Measurements from ENCODE around the gene EMC8.
"Not testable (repeated sequence)": the region's sequence is repeated elsewhere in the genome, so short reads cannot be mapped to it uniquely, and the experiment has no call there.

The EMC8 gene

DNA sequence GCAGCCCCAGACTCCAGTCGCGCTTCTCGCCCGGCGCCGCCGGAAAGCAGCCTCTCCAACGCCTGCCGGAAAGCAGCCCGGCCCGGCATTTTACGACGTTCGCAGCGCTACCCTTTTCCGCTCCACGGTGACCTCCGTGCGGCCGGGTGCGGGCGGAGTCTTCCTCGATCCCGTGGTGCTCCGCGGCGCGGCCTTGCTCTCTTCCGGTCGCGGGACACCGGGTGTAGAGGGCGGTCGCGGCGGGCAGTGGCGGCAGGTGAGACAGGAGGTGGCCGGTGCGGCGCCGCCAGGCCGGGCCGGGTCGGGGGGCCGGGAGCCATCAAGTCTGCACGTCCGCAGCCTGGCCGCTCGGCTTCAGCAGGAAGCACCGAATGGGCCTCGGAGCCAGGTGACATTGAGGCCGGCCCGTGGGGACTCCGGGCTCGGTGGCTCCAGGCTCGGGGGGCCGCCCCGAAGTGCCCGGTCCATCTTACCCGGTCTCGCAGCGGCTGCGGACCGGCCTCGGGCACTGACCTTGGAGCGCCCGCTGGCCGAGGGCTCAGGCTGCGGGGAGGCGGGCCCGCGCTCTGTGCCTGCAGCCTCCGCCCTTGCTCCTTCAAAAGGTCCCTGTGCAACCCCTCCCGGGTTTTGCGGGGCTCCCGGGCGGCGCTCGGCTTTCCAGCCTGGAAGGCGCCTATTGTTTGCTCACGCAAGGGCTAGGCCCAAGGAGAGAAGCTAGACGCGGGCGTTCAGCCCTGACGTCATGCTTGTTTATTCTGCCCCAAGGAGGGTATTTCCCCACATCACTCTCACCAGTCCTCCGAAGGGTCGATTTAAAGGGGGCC is at the start of gene EMC8, which contains the start of gene COX4I1:
Gene EMC8 (minus strand): TSS at position 48 of the 824 bp plus-strand sequence. CDS start 249 bp downstream, outside the sequence.
Gene COX4I1 (plus strand): TSS at position 199 of the 824 bp plus-strand sequence. CDS start 1,511 bp downstream, outside the sequence.
- peak; percentile 92 for DNase-seq (ENCODE audit: low spot score)

DNA sequence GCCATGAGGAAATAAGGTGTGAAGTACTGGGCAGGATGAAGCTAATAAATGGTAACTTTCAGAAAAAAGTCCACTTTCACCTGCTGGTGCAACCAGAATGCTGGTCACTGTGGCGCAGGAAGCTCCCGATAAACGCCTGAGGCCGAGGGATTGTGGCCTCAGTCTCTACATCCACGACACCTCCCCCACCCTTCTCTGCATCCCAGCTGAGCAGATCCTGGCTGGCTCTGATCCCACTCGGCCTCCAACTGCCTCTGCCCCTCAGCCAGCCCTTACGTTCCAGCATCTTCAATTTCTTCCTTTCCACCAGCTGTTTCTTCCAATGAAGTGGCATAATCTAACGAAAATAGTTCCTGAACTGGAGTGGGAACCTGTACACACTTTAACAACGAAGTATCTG is 49.6 kb upstream of the EMC8 start:
- DNase-seq (ENCODE audit: low spot score): no peak

DNA sequence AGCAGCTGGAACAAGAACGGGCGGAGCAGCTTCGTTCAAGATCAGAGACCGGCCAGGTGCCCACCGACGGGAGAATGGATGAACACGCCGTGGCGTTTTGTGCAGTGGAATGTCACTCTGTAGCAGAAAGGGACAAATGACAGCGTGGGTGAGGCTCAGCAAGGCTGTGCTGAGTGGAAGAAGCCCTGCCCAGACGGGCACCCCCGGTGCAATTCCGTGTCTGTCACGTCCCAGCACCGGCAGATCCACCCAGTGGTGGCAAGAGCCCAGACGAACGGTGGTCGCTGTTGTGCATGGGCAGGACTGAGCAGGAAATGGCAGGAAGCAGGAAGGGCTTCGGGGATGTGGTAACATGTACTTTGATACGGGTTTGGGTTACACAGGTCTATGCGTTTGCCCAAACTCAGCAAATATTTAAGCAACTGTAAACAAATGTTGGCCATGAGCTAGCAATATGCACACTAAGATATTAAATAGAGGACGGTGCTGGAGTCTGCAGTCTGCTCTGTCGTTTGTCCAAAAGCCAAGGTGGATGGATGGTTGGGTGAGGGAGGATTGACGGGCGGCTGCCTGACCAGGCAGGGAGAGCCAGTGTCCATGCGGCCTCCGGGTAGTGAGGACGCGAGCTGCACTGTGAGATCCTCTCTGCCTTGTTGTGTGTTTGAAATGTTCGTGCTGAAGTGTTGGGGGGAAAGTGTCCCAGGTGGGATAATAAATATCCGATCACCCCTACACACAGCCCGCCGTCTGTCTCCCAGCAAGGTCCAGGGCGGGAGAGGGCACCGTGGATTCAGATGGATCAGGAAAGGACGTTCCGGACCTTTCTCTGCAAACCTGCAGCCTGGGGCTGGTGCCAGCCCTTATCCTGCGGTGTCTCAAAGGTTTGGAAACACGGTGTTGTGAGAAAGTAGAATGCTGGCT is 48.6 kb upstream of the EMC8 start:
- no peak for DNase-seq (ENCODE audit: low spot score)

DNA sequence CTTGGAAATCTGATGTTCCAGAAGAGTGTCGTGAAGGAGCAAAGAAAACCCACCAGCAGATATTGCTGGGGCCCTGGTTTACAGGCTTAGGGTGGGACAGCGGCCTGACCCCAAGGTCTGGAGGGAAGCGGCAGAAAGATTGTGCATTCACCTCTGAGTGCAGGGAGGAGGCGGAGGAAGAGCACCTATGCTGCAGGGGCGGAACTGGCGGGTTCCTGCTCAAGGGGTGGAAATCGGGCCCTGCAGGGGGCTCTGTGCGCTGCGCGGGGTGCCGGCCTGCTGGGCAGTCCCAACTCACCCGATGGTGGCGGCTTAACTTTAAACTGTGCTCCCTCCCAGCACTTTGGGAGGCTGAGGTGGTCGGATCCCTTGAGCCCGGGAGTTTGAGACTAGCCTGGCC is 47.7 kb upstream of the EMC8 start:
- no peak for DNase-seq (ENCODE audit: low spot score)

DNA sequence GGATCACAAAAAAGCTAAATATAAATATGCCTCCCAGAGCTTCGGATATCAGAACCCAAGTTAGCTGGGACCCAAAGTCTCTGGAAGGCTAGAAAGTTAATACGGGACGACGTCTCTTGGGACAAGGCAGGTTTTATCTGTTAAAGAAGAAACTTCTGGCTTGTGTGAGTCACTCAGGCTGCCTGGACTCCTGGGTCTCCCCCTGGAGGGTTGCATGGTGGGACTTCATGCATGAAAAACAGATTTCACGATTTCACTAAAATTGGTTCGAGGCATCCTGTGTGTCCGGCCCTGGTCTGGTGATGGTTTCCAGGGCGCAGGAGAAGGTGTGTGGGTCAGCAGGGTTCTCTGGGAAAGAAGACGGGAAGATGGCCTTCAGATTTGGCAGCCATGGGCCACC is 47.1 kb upstream of the EMC8 start:
- DNase-seq (ENCODE audit: low spot score): no peak

DNA sequence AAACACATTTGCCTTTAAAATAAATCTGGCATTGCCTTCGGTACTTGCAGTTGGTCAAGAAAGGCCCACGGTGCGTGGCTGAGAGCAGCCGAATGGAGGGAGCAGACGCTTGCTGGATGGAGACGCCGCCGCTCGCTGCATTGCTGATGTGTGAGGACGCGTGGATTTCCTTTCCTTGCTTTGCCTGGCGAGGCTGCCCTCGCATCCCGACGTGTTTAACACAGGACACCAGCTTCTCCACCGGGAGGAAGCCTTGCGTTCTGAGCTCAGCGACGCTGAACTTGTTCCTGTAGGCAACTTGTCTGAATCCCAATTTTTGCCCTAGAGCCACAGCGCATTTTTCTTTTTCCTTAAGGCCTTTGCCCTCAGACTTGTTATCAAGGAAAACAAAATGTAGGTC is 45.9 kb upstream of the EMC8 start:
- DNase-seq (ENCODE audit: low spot score): no peak

DNA sequence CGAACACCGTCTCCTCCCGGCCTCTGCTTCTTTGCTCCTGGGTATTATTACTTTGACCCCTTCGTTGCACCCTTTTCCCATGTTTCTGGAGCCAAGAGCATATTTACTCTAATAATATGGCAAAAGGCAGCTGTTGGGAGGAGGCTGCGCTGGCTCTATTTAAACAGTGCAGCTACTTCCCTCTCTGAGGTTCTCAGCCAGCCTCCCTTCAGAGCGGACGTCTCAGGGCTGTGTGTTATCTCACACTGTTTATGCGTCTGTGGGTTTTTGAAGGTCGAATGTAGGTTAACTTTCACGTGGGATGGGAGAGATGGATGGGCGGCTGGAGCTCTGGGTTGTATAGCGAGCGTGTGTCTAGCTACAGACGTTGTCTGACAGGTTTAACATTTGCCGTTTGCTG is 45.4 kb upstream of the EMC8 start:
- DNase-seq (ENCODE audit: low spot score): no peak

DNA sequence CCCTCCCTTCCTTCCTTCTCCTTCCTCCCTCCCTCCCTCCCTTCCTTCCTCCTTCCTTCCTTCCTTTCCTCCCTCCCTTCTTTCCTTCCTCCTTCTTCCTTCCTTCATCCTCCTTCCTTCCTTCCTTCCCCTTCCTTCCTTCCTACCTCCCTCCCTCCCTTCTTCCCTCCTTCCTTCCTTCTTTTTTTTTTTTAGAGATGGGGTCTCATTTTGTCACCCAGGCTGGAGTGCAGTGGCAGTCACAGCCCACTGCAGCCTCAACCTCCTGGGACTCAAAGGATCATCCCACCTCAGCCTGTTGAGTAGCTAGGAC is 44.8 kb upstream of the EMC8 start:
- no peak for DNase-seq (ENCODE audit: low spot score)

DNA sequence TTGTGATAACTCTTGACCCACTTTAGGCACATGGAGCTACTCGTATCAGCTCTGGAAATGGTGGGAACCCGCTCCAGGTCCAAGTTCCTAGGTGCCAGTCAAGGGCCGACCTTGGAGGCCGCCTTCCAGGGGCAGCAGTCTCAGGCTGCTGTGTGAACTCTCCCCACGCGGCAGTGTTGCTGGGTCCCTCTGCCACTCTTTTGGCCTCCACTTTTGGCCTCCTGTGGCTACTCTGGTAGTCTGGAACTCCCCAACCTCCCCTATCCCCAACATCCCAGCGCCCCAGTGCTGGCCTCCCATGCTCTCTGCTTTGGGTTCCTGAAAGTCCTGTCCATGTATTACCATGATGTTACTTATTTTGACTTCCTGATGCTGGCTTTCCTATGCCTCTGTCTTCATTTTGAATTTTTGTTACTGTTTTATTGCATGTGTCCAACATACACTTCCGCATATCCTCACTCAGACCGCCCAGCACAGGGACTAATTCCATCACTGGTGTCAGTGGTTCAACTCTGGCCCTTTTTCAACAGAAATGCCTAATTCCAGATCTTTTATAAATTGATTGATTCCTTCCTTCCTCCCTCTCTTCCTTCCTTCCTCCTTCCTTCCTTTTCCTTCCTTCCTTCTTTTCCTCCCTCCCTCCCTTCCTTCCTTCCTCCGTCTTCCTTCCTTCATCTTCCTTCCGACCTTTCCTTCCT is 44.3 kb upstream of the EMC8 start:
- DNase-seq (ENCODE audit: low spot score): no peak

DNA sequence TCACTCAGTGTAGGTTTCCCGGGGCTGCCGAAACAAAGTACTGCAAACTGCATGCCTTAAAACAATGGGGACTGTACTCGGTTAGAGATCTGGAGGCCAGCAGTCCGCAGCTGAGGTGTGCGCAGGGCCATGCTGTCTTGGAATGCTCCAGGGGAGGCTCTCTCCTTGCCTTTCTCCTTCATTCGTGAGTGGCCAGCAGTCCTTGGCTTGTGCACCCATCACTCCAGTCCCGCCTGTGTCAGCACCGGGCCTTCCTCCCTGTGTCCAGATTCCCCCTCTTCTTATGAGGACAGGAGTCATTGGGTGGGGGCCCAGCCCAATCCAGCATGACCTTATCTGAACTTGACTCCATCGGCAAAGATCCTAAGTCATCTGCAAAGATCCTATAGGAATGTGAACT is 43.5 kb upstream of the EMC8 start:
- no peak for DNase-seq (ENCODE audit: low spot score)

DNA sequence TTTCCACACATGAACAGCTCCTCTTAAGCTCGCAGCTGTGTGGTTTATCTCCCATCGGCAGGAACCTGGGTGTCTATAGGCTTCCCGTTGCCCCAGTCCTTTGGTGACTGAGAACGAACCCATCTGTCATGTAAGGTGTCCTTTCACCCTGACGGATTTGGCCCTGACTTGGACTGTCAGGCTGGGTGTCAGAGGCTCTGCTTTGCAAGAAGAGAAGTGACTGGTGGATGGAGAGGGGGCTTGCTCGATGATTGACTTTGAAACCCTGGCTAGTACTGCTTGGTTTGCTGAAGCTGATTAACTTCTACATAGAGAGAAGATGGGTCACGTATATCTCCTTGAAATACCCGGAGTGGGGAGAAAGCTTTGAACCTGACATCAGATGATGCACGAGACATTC is 43.1 kb upstream of the EMC8 start:
- DNase-seq (ENCODE audit: low spot score): no peak

DNA sequence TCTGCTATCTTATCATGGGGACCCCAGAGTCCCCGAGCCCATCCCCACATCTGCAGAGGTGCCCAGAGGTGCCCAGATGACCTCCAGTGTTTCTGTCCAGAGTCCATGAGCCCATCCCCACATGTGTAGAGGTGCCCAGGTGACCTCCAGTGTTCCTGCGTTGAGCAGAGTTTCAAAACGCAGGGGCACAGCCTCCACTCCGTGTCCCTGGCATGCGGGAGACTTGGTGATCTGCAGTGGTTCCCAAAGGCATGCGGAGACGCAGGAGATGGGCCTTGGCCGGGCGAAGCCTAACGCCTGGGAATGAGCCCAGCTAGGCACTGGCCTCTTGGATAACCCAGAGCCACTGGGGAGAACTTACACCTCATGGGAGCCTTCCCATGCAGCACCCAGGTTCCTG is 41.5 kb upstream of the EMC8 start:
- DNase-seq (ENCODE audit: low spot score): no peak

DNA sequence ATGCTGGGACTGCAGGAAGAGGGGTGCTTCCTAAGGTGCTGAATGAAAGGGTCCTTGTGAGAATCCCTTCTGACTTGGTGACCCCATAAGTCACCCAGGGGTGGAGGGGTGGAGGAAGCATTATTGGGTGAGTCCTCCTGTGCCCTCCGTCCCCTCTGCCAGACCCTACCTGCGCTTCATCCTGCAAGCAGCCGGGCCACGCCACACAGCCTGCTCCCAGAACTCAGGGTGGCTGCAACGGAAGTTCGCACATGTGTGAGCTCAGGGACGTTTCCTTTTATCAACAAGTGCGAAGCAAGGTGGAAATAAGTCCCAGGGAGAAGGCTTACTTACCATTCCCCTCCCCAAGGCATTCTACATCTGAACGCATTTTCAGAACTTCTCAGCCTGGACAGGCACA is 41.1 kb upstream of the EMC8 start:
- DNase-seq (ENCODE audit: low spot score): no peak

DNA sequence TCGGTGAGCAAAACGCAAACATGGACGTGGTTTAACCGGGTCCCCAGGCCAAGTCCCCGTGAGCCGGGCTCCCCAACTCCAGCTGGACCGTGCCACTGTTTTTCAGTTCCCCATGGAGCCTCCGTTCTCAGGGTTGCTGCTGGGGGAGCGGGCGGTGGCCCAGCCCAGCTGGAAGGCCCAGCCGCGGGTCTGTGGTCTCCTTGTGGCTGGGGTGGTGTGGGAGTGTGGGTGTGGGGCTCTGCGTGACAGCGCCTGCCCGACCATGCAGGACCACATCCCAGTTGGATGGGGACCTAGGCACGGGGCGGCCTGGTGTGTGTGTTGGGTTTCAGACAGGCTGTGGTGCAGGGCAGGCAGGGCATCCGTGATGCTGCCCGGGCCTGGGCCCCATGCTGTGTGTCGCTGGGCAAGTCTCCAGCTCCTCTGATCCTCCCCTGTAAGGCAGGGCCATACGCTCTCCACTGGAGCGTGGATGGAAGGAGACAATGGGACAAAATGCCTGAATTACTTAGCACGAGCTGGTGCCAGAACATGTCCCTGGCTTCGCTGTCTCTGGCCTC is 40.4 kb upstream of the EMC8 start:
- DNase-seq (ENCODE audit: low spot score): no peak

DNA sequence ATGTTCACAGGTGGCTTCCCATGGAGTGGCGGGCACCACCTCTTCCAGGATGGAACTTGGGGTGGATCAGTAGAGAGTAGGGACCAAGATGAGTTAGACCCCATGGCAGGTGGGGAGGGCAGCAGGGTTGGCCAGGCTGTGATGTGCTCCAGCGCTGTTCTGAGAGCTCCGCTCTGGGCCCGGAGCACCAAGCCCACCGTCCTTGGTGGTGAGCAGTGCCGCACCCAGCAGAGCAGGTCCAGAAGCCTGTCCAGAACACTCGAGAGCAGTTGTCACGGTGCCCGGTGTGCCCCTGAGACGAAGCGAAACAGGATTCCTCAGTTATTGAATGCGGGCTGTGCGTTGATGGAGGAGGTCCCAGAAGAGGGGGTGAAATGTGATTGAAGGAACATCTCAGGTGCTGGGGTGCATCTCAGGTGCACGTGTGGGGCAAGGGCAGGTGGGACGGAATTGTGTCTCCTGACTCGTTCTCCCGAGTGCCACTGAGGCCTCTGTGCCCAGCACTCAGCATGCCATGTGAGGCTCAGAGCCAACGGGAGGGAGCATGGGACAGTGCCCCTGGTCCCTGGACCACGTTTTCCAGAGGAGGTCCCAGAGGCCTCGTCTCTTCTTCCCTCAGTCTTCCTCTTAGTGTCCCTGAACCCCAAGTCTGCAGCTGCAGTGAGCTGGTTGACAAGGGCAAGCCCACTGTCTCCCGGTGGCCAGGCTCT is 39.7 kb upstream of the EMC8 start:
- DNase-seq (ENCODE audit: low spot score): no peak

DNA sequence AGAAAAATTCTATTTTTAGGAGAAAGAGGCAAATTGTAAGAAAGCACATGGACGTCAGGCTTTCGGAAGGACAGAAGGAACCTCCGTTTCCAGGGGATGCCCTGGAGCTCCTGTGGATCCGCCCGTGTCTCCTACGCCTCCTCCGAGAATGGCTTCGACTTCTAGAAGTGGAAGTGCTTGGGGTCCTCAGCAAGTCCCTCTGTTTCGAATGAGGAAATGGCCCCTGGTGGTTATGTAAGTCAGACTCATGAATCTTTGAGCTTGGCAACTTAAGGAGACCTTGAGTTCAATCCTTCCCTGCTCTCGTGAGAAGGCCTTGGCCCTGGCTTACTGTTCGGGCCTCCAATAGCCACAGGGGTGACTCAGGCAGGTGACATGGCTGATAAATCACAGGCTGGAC is 39.0 kb upstream of the EMC8 start:
- DNase-seq (ENCODE audit: low spot score): no peak

DNA sequence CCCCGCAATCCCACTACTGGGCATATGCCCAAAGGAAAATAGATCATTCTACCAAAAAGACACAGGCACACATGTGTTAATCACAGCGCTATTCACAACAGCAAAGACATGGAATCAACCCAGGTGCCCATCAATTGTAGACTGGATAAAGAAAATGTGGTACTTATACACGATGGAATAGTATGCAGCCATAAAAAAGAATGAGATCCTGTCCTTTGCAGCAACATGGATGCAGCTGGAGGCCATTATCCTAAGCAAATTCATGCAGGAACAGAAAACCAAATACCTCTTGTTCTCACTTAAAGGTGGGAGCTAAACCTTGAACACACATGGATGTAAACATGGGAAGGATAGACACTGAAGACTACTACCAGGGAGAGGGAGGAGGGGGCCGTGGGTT is 38.3 kb upstream of the EMC8 start:
- DNase-seq (ENCODE audit: low spot score): not testable (repeated sequence)

DNA sequence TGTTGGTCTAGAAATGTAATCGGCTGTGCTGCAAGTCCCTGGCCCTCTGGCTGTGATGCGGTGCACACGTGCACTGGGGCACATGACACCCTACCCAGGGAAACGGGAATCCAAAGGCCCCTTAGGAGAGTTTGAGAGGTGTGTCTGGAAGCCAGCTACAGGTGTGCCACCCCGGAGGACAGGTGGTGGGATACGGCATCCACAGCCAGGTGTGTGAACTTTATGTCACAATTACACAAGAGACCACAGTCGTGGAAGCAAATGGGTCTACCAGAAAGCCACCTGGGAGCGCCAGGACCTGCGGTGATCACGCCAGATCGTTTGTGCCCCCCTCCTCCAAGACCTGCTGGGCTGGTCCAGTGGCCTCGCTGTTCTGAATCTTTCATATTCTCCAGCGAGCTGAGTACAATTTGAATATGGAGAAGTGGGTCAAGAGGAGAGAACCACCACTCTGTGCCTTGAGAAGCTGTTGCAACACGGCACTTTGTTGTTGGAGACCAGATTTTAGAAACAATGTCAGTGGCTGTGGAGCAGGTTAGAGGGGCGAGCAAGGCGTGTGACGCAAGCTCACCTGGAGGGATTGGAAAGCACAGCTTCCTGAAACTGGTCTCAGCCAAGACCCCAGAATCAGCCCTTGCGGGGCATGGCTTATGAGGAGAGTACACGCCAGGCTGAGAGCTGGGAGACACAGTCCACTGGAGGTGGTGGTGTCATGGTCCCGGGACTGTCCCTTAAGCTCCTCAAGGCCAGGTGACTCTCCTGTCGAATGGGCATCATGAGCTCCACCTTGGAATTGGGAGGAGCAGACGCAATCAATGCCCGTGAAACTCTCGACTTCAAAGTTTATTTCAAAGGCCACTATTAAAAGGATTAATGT is 37.6 kb upstream of the EMC8 start:
- no peak for DNase-seq (ENCODE audit: low spot score)

DNA sequence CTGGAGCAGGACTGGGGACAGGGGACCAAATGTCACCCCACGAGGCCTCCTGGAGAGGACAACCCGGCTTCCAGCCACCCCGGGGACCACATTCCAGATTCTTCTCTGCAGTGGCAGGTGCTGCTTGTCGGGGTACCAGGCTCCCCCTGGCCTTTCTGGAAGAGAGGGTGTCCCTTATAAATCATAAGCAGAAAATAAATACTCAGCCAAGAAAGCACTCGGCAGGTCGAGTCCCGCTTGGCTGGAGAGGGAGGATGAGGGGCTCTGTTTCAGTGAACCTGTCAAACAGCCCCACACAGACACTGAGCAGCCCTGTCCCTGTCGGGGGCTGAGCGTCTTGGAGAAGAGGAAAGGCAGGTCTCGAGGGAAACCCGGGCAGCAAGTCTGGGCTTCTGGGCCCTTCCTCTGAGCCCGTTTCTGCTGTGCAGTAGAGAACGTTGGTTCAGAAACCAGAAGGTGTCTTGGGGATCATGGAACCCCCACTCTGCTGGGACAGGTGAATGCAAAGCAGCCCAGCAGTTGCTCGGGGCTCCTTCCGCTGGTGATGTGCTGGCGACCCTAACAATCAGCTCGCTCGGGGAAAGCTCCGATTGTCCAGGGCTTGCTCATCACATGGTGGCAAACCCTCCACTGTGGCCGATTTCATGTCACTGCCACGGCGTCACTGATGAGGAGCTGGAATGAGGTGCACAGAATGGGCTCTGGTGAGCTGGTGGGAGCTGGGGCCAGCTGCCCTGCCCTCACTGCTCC is 36.8 kb upstream of the EMC8 start:
- DNase-seq (ENCODE audit: low spot score): no peak

DNA sequence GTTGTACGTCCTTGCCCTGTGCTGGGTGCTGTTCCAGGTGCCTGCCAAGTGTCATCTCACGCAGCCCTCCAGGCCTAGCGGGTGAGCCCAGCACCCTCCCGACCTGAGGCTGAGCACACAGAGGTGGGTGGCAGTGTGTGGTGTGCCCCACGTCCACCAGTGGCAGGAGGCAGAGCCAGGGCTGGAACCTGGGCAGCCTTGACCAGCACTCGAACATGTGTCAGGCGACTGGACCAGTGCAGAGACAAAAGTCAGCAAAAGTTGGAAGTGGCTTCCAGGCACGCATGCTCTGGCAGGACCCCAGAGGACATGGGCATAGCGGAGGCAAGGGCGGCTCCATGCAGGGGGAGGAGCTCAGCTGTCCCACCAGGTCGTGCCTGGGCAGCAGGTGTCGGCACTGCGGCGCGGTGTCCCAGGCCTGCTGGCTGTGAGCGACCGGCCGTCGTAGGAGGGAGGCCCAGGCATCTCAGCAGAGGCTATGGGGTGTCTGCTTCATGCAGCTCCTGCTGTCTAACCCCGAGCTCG is 35.9 kb upstream of the EMC8 start:
- no peak for DNase-seq (ENCODE audit: low spot score)

All from CD4-positive, alpha-beta T cell treated with Interleukin-2 at 100 ng/mL for 4 hours (primary cell).